IMR-90 (cell line): ENCODE measurements around the gene PCNX2. TPM values are rescaled to one million over a fixed set of nuclear protein-coding genes. Genes with fewer than 3 reads are reported as not detected.

Experiments
- ATAC-seq: fragments of 200-7000 bp; cut with Tn5 transposase; 2 replicates; pipeline ENCODE4 v1.9.1; 2020; ENCODE audit warnings: low read depth, mild to moderate bottlenecking, moderate library complexity
- BruUV-seq: library from RNA; stranded (reverse); fragments of 400-500 nt; replicated peaks from 2 replicates; lab custom pipeline; 2021; lab: Mats Ljungman, UMichigan
- CTCF ChIA-PET: fragments of 300-600 bp; formaldehyde crosslinking; extraction: SDS; loops from one replicate; lab custom pipeline; 2021; ENCODE audit warnings: antibody characterized with exemption; lab: Yijun Ruan, JAX
- POLR2A ChIA-PET: fragments of 300-600 bp; sonication (Branson Sonifier 250); formaldehyde crosslinking; loops from one replicate; lab custom pipeline; 2022; ENCODE audit warnings: antibody characterized with exemption; ENCODE audit not compliant: unreplicated experiment; lab: Charles Lee
- DNase-seq: peaks from one replicate; pipeline ENCODE4 v3.0.0; 2013
- H2AFZ ChIP-seq: replicated peaks from 2 replicates; pipeline ENCODE3; 2013; ENCODE audit warnings: low read length, mild to moderate bottlenecking; ENCODE audit not compliant: poor library complexity
- H2AK5ac ChIP-seq: 2 replicates; pipeline ENCODE4 v1.6.1; 2013; ENCODE audit warnings: low read depth, low read length, inconsistent platforms
- H2AK9ac ChIP-seq: replicated peaks from 2 replicates; pipeline ENCODE3; 2013; ENCODE audit warnings: mild to moderate bottlenecking, low read depth, low read length, moderate library complexity; ENCODE audit not compliant: poor library complexity
- H2BK120ac ChIP-seq: 2 replicates; pipeline ENCODE4 v1.6.1; 2013; ENCODE audit warnings: low read depth, low read length, inconsistent platforms
- H2BK15ac ChIP-seq: 3 replicates; pipeline ENCODE4 v1.6.1; 2013; ENCODE audit warnings: low read depth, low read length, inconsistent platforms
- H2BK20ac ChIP-seq: 2 replicates; pipeline ENCODE4 v1.6.1; 2013; ENCODE audit warnings: low read depth, mild to moderate bottlenecking, inconsistent platforms, low read length, moderate library complexity
- H2BK5ac ChIP-seq: 2 replicates; pipeline ENCODE4 v1.6.1; 2013; ENCODE audit warnings: mild to moderate bottlenecking, low read depth, low read length, inconsistent platforms; ENCODE audit not compliant: poor library complexity, severe bottlenecking
- H3K14ac ChIP-seq: replicated peaks from 2 replicates; pipeline ENCODE4 v1.6.1; 2013; ENCODE audit warnings: low read depth, low read length, inconsistent platforms
- H3K18ac ChIP-seq: 2 replicates; pipeline ENCODE4 v1.6.1; 2013; ENCODE audit warnings: low read depth, low read length, control low read depth
- H3K23ac ChIP-seq: 2 replicates; pipeline ENCODE4 v1.6.1; 2013; ENCODE audit warnings: low read depth, low read length, inconsistent platforms
- H3K27ac ChIP-seq: 2 replicates; pipeline ENCODE4 v1.5.1; 2013; ENCODE audit warnings: mild to moderate bottlenecking, control low read depth, low read length; ENCODE audit not compliant: insufficient read depth
- H3K27me3 ChIP-seq: 2 replicates; pipeline ENCODE4 v1.6.1; 2013; ENCODE audit warnings: low read length; ENCODE audit not compliant: control insufficient read depth, insufficient read depth
- H3K36me3 ChIP-seq: 2 replicates; pipeline ENCODE4 v1.6.1; 2013; ENCODE audit warnings: low read length, mixed read lengths; ENCODE audit not compliant: control insufficient read depth, insufficient read depth
- H3K4ac ChIP-seq: 2 replicates; pipeline ENCODE4 v1.6.1; 2013; ENCODE audit warnings: low read depth, low read length, inconsistent platforms
- H3K4me1 ChIP-seq: 2 replicates; pipeline ENCODE4 v1.6.1; 2013; ENCODE audit warnings: low read length, mixed read lengths; ENCODE audit not compliant: control insufficient read depth, insufficient read depth
- H3K4me2 ChIP-seq: 2 replicates; pipeline ENCODE4 v1.6.1; 2013; ENCODE audit warnings: low read depth, mild to moderate bottlenecking, control low read depth, low read length, moderate library complexity
- H3K4me3 ChIP-seq: 2 replicates; pipeline ENCODE4 v1.5.1; 2013; ENCODE audit warnings: low read depth, mild to moderate bottlenecking, control low read depth, low read length, moderate library complexity; ENCODE audit not compliant: insufficient read depth
- H3K56ac ChIP-seq: 2 replicates; pipeline ENCODE4 v1.6.1; 2013; ENCODE audit warnings: low read length, inconsistent platforms; ENCODE audit not compliant: insufficient read depth; ENCODE audit errors: extremely low read depth
- H3K79me1 ChIP-seq, 2 experiments: 2 replicates each; pipeline ENCODE4 v1.6.1; 2013; ENCODE audit warnings: low read length in 2 of 2, inconsistent platforms in 1 of 2, low read depth in 1 of 2
- H3K9ac ChIP-seq: 2 replicates; pipeline ENCODE4 v1.6.1; 2013; ENCODE audit warnings: low read depth, low read length, control low read depth
- H3K9me1 ChIP-seq: 2 replicates; pipeline ENCODE4 v1.6.1; 2013; ENCODE audit warnings: low read length, inconsistent platforms; ENCODE audit not compliant: insufficient read depth
- H3K9me3 ChIP-seq: 2 replicates; pipeline ENCODE4 v1.6.1; 2013; ENCODE audit warnings: low read length; ENCODE audit not compliant: control insufficient read depth, insufficient read depth
- H4K20me1 ChIP-seq: 2 replicates; pipeline ENCODE4 v1.6.1; 2013; ENCODE audit warnings: low read length, inconsistent platforms; ENCODE audit not compliant: insufficient read depth
- H4K5ac ChIP-seq: 2 replicates; pipeline ENCODE4 v1.6.1; 2013; ENCODE audit warnings: mild to moderate bottlenecking, low read depth, low read length, control low read depth
- H4K8ac ChIP-seq, 2 experiments: 2 replicates each; pipeline ENCODE4 v1.6.1; 2013; ENCODE audit warnings: low read depth in 2 of 2, low read length in 2 of 2, control low read depth in 1 of 2, inconsistent platforms in 1 of 2
- H4K91ac ChIP-seq: 2 replicates; pipeline ENCODE4 v1.6.1; 2013; ENCODE audit warnings: low read depth, low read length, inconsistent platforms; ENCODE audit not compliant: insufficient read depth
- ELK1 ChIP-seq: fragments of 150-350 bp; IDR thresholded peaks from 2 replicates; pipeline ENCODE4 v1.6.1; 2016; ENCODE audit warnings: low read depth, mild to moderate bottlenecking, low read length, moderate library complexity, borderline replicate concordance
- RAD21 ChIP-seq: IDR thresholded peaks from 2 replicates; pipeline ENCODE4 v1.6.1; 2012; ENCODE audit warnings: low read length, improper control_type of control experiment
- WGBS, 2 experiments: methylation state at CpG; one replicate each; pipeline versions ENCODE4 v1.1.5 to v1.1.7; 2013; ENCODE audit warnings: missing lambda C conversion rate in 2 of 2; ENCODE audit not compliant: insufficient read length in 1 of 2; ENCODE audit errors: extremely low coverage in 2 of 2; 5-methylcytosine and 5-hydroxymethylcytosine counted together
- dilution Hi-C: fragments of 300-500 bp; cut with HindIII; formaldehyde crosslinking; loops from one replicate; pipeline ENCODE4 v1.14.3; 2018; ENCODE audit warnings: low sequenced_read_pairs; ENCODE audit not compliant: unreplicated experiment
- in situ Hi-C: fragments of 300-500 bp; cut with MboI; formaldehyde crosslinking; loops from 3 replicates; pipeline ENCODE4 v1.14.3; 2019; ENCODE audit warnings: low sequenced_read_pairs, inconsistent platforms, mixed read lengths
- intact Hi-C: fragments of 100-400 bp; cut with micrococcal nuclease; formaldehyde crosslinking; loops from 2 replicates; pipeline ENCODE4 v1.10.0; 2022
- polyA plus RNA-seq, 3 experiments: library from polyadenylated mRNA; depleted of rRNA; stranded (reverse); fragments of >200 nt; gene quantifications; 2 replicates each; pipeline ENCODE4 v1.2.3, GENCODE V29; 2012; ENCODE audit warnings: low replicate concordance in 1 of 3
- total RNA-seq: library from RNA; depleted of rRNA; stranded (reverse); fragments of >200 nt; gene quantifications from 2 replicates; pipeline ENCODE4 v1.2.3, GENCODE V29; 2012

PCNX2 gene
- total and polyA plus RNA-seq, 2 of the 4 experiments (the other 2 are of a cell fraction), result 15.9 to 22.6 TPM

GRCh38 chr1:232954594-232955365 is 340.7 kb downstream of the PCNX2 start:
- DNase-seq (peak; percentile 47), ATAC-seq (no peak)
- Histone ChIP-seq H2BK20ac (peak overlapping the region; percentile 26; the same call in 1 of the 2 replicates), H3K4ac (no peak overlapping the region; the same call in 1 of the 2 replicates), H3K23ac (no peak overlapping the region), H3K56ac (no peak overlapping the region), H2AK5ac (peak overlapping the region; percentile 51; the same call in 1 of the 2 replicates), H4K5ac (peak overlapping the region; percentile 35; the same call in 1 of the 2 replicates), H3K9ac (no peak overlapping the region), H3K18ac (no peak overlapping the region), H3K4me1 (peaks cover 10% of the 10 kb centered on the region), H3K14ac (0 out of 2 replicates have a peak overlapping the region, but pooled peaks have one; percentile 49), H4K91ac (0 out of 2 replicates have a peak overlapping the region, but pooled peaks have one; percentile 23), H2BK120ac (no peak overlapping the region), H3K36me3 (peaks cover 10% of the 10 kb centered on the region; the same call in 1 of the 2 replicates), H3K27ac (no peak overlapping the region), H2AFZ (no peak overlapping the region), H2AK9ac (no peak overlapping the region), H3K9me3 (peaks cover 5% of the 10 kb centered on the region), H3K4me2 (no peak overlapping the region), H4K8ac (peak overlapping the region in 1 of 2 experiments; percentile 6; a peak in 1 of 4 replicates), H3K79me1 (peaks cover 11 to 34% of the 10 kb centered on the region in 2 experiments; a peak in 3 of 4 replicates), H3K9me1 (peaks cover 5% of the 10 kb centered on the region; the same call in 1 of the 2 replicates), H2BK5ac (peak overlapping the region; percentile 55), H2BK15ac (no peak overlapping the region), H3K4me3 (no peak overlapping the region), H3K27me3 (no peaks in the 10 kb centered on the region), H4K20me1 (no peaks in the 10 kb centered on the region)
- intact Hi-C loops (loop anchor here (5.0 to 10.0 kb wide), 3 partner anchors 102 to 480 kb away; no protein-coding TSS in a partner anchor), dilution Hi-C loops (no loop called here), in situ Hi-C loops (no loop called here)
- POLR2A ChIA-PET, result no interaction called here
- no peak for TF ChIP-seq ELK1
- no peak for TF ChIP-seq RAD21
- WGBS, 2 experiments, result 89% methylated on average over 1 of the region's 4 CpGs; no CpG with 5 or more reads in 1 of the 2 experiments
- CTCF ChIA-PET, result no interaction called here
- BruUV-seq, result no TSS peak
